HepG2 (cell line): Measurements from ENCODE around the gene ZFPM1. TPM values are rescaled to one million over a fixed set of nuclear protein-coding genes. Genes with fewer than 3 reads are reported as not detected.
A peak's percentile ranks its signal among the peaks of the same experiment; 100 is the strongest.

Experiments
- ATAC-seq: fragments of 200-7000 bp; cut with Tn5 transposase; 3 replicates; pipeline ENCODE4 v1.9.1; 2020; ENCODE audit warnings: mild to moderate bottlenecking, moderate library complexity
- BruUV-seq: library from RNA; stranded (reverse); fragments of 400-500 nt; replicated peaks from 2 replicates; lab custom pipeline; 2021; lab: Mats Ljungman, UMichigan
- CTCF ChIA-PET: fragments of 300-600 bp; formaldehyde crosslinking; extraction: SDS; loops from one replicate; lab custom pipeline; 2021; ENCODE audit warnings: low total read pairs, inconsistent platforms, low intra/inter-chr PET ratio; lab: Yijun Ruan, JAX
- POLR2A ChIA-PET: fragments of 350-600 bp; sonication (Branson Sonifier 250); formaldehyde crosslinking; loops from one replicate; lab custom pipeline; 2020; ENCODE audit warnings: antibody characterized with exemption, inconsistent platforms; lab: Yijun Ruan, JAX
- DNase-seq: peaks from one replicate; pipeline ENCODE4 v3.0.0-alpha.2; 2015; ENCODE audit warnings: low spot score
- FAIRE-seq: peaks from 3 replicates; lab custom pipeline; 2011; peaks lifted over from hg19 to GRCh38; lab: Jason Lieb, UNC
- H2AFZ ChIP-seq: one replicate; pipeline ENCODE4 v1.6.1; 2011; ENCODE audit warnings: low read length, inconsistent platforms
- H3K27ac ChIP-seq: fragments of 300-600 bp; 3 replicates; pipeline ENCODE4 v1.8.0; 2011; ENCODE audit warnings: mixed run types, mild to moderate bottlenecking, mixed read lengths, low read length, inconsistent platforms; ENCODE audit not compliant: insufficient read depth; ENCODE audit errors: extremely low read length
- H3K27me3 ChIP-seq, 2 experiments: fragments of 200-600 bp in 1 of 2; 2 replicates in 1 of 2; 3 replicates in 1 of 2; pipeline versions ENCODE4 v1.6.0 to v1.8.0; 2011; ENCODE audit warnings: low read length in 2 of 2, mild to moderate bottlenecking in 2 of 2, moderate library complexity in 2 of 2, inconsistent platforms in 1 of 2; ENCODE audit not compliant: insufficient read depth in 2 of 2, control insufficient read depth in 1 of 2
- H3K36me3 ChIP-seq, 2 experiments: fragments of 200-600 bp in 1 of 2; replicated peaks in 1 of 2; 2 replicates in 1 of 2; 3 replicates in 1 of 2; pipeline versions ENCODE4 v1.5.1 to v1.8.0; 2011; ENCODE audit warnings: low read length in 2 of 2, inconsistent platforms in 1 of 2; ENCODE audit not compliant: insufficient read depth in 2 of 2, control insufficient read depth in 1 of 2
- H3K4me1 ChIP-seq: 2 replicates; pipeline ENCODE4 v1.5.1; 2012; ENCODE audit warnings: low read length, inconsistent platforms; ENCODE audit not compliant: insufficient read depth
- H3K4me2 ChIP-seq: 2 replicates; pipeline ENCODE4 v1.6.0; 2011; ENCODE audit warnings: low read depth, low read length, inconsistent platforms
- H3K4me3 ChIP-seq, 3 experiments: fragments of 200-600 bp in 1 of 3; sonication (generic), shearing (Covaris generic) in 1 of 3; replicated peaks in 1 of 3; 2 replicates each; pipeline ENCODE4 v1.5.1; 2011 to 2016; ENCODE audit warnings: low read length in 3 of 3, inconsistent platforms in 2 of 3, low read depth in 2 of 3, mild to moderate bottlenecking in 2 of 3, control low read depth in 1 of 3, mixed read lengths in 1 of 3; ENCODE audit not compliant: insufficient read depth in 1 of 3
- H3K79me2 ChIP-seq: one replicate; pipeline ENCODE4 v1.6.1; 2011; ENCODE audit warnings: low read length, inconsistent platforms; ENCODE audit not compliant: insufficient read depth
- H3K9ac ChIP-seq: 2 replicates; pipeline ENCODE4 v1.6.0; 2011; ENCODE audit warnings: mild to moderate bottlenecking, low read depth, low read length, inconsistent platforms; ENCODE audit not compliant: insufficient read depth
- H3K9me3 ChIP-seq: 2 replicates; pipeline ENCODE4 v1.5.1; 2012; ENCODE audit warnings: mild to moderate bottlenecking, low read length
- H4K20me1 ChIP-seq: 2 replicates; pipeline ENCODE4 v1.6.0; 2011; ENCODE audit warnings: inconsistent platforms, mild to moderate bottlenecking, low read length, moderate library complexity; ENCODE audit not compliant: insufficient read depth
- HNRNPL ChIP-seq: fragments of 200-400 bp; formaldehyde crosslinking; IDR thresholded peaks from 2 replicates; pipeline ENCODE4 v1.6.1; 2017; ENCODE audit warnings: mild to moderate bottlenecking, low read depth, low read length
- MAF1 ChIP-seq: sonication (generic); formaldehyde crosslinking; IDR thresholded peaks from 2 replicates; pipeline ENCODE4 v1.5.0; 2020; ENCODE audit warnings: missing genetic modification reagents, borderline replicate concordance
- MAFF ChIP-seq: IDR thresholded peaks from 2 replicates; pipeline ENCODE4 v1.6.1; 2011; ENCODE audit warnings: low read depth, low read length, improper control_type of control experiment
- NFYB ChIP-seq: sonication (generic); formaldehyde crosslinking; IDR thresholded peaks from 2 replicates; pipeline ENCODE4 v1.4.0; 2020; ENCODE audit warnings: missing genetic modification reagents
- SP4 ChIP-seq: sonication (generic); formaldehyde crosslinking; IDR thresholded peaks from 2 replicates; pipeline ENCODE4 v1.8.1; 2023; ENCODE audit warnings: mild to moderate bottlenecking, missing genetic modification reagents
- SSRP1 ChIP-seq: IDR thresholded peaks from 2 replicates; pipeline ENCODE4 v1.6.1; 2016; ENCODE audit warnings: control low read depth
- TMF1 ChIP-seq: sonication (generic); formaldehyde crosslinking; IDR thresholded peaks from 2 replicates; pipeline ENCODE4 v1.8.1; 2022; ENCODE audit warnings: low read depth, missing genetic modification reagents
- TOPORS ChIP-seq: sonication (generic); formaldehyde crosslinking; IDR thresholded peaks from 2 replicates; pipeline ENCODE4 v1.8.0; 2023; ENCODE audit warnings: mild to moderate bottlenecking, missing genetic modification reagents
- ZFX ChIP-seq: sonication (generic); formaldehyde crosslinking; IDR thresholded peaks from 2 replicates; pipeline ENCODE4 v1.4.0; 2020; ENCODE audit warnings: mild to moderate bottlenecking, low read depth, missing genetic modification reagents, moderate library complexity
- ZNF160 ChIP-seq: sonication (generic); formaldehyde crosslinking; IDR thresholded peaks from 2 replicates; pipeline ENCODE4 v1.8.0; 2022; ENCODE audit warnings: mild to moderate bottlenecking, inconsistent platforms, missing genetic modification reagents
- ZNF343 ChIP-seq: sonication (generic); formaldehyde crosslinking; IDR thresholded peaks from 2 replicates; pipeline ENCODE4 v1.4.0; 2020; ENCODE audit warnings: mild to moderate bottlenecking, missing genetic modification reagents
- ZNF672 ChIP-seq: sonication (generic); formaldehyde crosslinking; IDR thresholded peaks from 2 replicates; pipeline ENCODE4 v1.8.1; 2022; ENCODE audit warnings: missing genetic modification reagents
- ZNF75D ChIP-seq: sonication (generic); formaldehyde crosslinking; IDR thresholded peaks from 2 replicates; pipeline ENCODE4 v1.8.1; 2023; ENCODE audit warnings: missing genetic modification reagents, mild to moderate bottlenecking, borderline replicate concordance
- ZSCAN25 ChIP-seq: sonication (generic); formaldehyde crosslinking; IDR thresholded peaks from 2 replicates; pipeline ENCODE4 v1.8.0; 2022; ENCODE audit warnings: mild to moderate bottlenecking, missing genetic modification reagents
- WGBS: methylation state at CpG from one replicate; pipeline ENCODE4 v1.1.6; 2017; ENCODE audit warnings: low lambda C conversion rate; 5-methylcytosine and 5-hydroxymethylcytosine counted together
- in situ Hi-C: cut with HindIII; loops from 2 replicates; pipeline ENCODE4 v1.10.0; 2017; ENCODE audit warnings: low pct_unique_long_range_greater_than_20kb; ENCODE audit not compliant: extremely low pct_ligation_motif_present
- intact Hi-C: fragments of 100-400 bp; cut with micrococcal nuclease; formaldehyde crosslinking; loops from one replicate; pipeline ENCODE4 v1.10.0; 2022; ENCODE audit not compliant: unreplicated experiment
- polyA plus RNA-seq, 8 experiments: library from polyadenylated mRNA; depleted of rRNA in 3 of 8; stranded (reverse) in 7 of 8; unstranded in 1 of 8; fragments of >200 nt; fragmentation: Illumina TruSeq in 4 of 8; extraction: Trizol in 4 of 8; gene quantifications; 2 replicates each; pipeline versions ENCODE4 v1.2.1 to v1.2.3, GENCODE V29; 2011 to 2016; ENCODE audit warnings: low read depth in 4 of 8, missing spikeins in 1 of 8, mixed read lengths in 1 of 8; ENCODE audit not compliant: insufficient read depth in 1 of 8
- total RNA-seq, 5 experiments: library from RNA; depleted of rRNA; stranded (reverse); fragments of >200 nt; fragmentation: Illumina TruSeq; extraction: Trizol; gene quantifications; 2 replicates each; pipeline ENCODE4 v1.2.3, GENCODE V29; 2016; ENCODE audit warnings: low read depth in 1 of 5
- TF ChIP-seq, protein P1 (sequence below): sonication (generic); formaldehyde crosslinking; IDR thresholded peaks from 2 replicates; pipeline ENCODE4 v1.8.0; 2022; ENCODE audit warnings: mild to moderate bottlenecking, missing genetic modification reagents, moderate library complexity
- TF ChIP-seq, protein P2 (sequence below): sonication (generic); formaldehyde crosslinking; IDR thresholded peaks from 2 replicates; pipeline ENCODE4 v1.8.0; 2022; ENCODE audit warnings: mild to moderate bottlenecking, missing genetic modification reagents, moderate library complexity
- TF ChIP-seq, protein P3 (sequence below): sonication (generic); formaldehyde crosslinking; conservative IDR thresholded peaks from 2 replicates; pipeline ENCODE4 v1.4.0; 2020; ENCODE audit warnings: mild to moderate bottlenecking, missing genetic modification reagents, moderate library complexity
- TF ChIP-seq, protein P4 (sequence below): sonication (generic); formaldehyde crosslinking; IDR thresholded peaks from 2 replicates; pipeline ENCODE4 v1.4.0; 2020; ENCODE audit warnings: mild to moderate bottlenecking, low read depth, missing genetic modification reagents

Gene ZFPM1
- total and polyA plus RNA-seq, 2 of the 13 experiments (the other 11 are each of a cell fraction or from before 2014, with no cell fraction given) = 1.3 to 3.8 TPM

DNA sequence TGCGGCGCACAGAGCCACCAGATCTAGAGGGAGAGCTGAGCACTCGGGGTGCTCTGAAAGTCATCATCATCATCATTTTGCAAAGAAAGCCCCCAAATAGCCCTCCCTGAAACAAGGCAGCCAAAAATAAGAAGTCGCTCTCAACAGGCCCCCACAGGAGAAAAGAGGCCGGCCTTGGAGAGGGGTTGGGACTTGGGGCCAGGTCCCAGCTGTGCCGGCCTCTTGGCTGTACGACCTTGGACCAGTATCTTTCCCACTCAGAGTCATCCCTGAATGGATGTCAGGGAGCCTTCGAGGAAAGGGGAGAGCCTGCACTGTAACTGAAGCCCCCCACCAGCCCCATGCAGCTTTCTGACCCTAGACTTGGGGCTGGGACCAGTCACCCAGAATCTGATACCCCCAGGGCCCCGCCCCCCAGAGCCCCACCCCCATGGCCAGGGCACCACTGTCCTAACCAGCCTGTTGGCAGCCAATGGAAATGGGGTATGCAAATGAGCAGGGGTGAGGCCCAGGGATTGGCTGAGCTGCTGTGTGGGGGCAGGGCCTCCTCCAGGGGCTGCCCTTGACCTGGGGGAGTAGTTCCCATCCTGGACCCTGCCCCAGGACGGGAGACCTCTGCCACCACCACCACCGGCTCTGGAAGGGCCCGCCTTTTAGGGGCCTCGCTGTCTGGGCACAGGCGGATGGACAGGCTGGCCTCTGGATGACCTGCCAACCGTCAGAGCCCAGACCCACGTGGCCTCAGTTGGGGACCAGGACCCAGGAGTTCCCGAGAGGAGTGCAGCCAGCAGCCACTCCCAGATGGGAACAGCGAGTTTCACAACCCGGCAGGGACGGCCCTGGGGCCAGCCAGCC, 15.4 kb downstream of the ZFPM1 start:
- BruUV-seq = no TSS peak
- Histone ChIP-seq H3K27ac (no peak overlapping the region), H3K79me2 (peaks cover 53% of the 10 kb centered on the region), H3K4me3 (no peak overlapping the region), H3K9ac (no peak overlapping the region), H3K27me3 (no peaks in the 10 kb centered on the region), H3K9me3 (no peaks in the 10 kb centered on the region), H2AFZ (no peak overlapping the region), H3K36me3 (peaks cover 12 to 15% of the 10 kb centered on the region in 2 experiments; a peak in 2 of 5 replicates), H4K20me1 (peaks cover 59% of the 10 kb centered on the region; the same call in 1 of the 2 replicates), H3K4me1 (peaks cover 12% of the 10 kb centered on the region), H3K4me2 (no peak overlapping the region)
- WGBS = 77% methylated on average over 16 of the region's 20 CpGs
- DNase-seq = peak; percentile 67
- ChIA-PET CTCF (no interaction called here), POLR2A (interaction anchor here (0.7 to 2.0 kb wide), 2 partner anchors 13 to 20 kb away, joined by 3 to 5 read pairs; no protein-coding TSS in a partner anchor)
- peak; percentile 86 for ATAC-seq
- FAIRE-seq = peak; percentile 77
- intact Hi-C loops = no loop called here
- in situ Hi-C loops = no loop called here
- no peak for TF ChIP-seq ZNF160 (CRISPR knock-in tag)
- no peak for TF ChIP-seq ZNF343 (CRISPR knock-in tag)
- no peak for TF ChIP-seq ZNF672
- TF ChIP-seq SP4 (CRISPR knock-in tag) = no peak
- TF ChIP-seq, protein P1, sequence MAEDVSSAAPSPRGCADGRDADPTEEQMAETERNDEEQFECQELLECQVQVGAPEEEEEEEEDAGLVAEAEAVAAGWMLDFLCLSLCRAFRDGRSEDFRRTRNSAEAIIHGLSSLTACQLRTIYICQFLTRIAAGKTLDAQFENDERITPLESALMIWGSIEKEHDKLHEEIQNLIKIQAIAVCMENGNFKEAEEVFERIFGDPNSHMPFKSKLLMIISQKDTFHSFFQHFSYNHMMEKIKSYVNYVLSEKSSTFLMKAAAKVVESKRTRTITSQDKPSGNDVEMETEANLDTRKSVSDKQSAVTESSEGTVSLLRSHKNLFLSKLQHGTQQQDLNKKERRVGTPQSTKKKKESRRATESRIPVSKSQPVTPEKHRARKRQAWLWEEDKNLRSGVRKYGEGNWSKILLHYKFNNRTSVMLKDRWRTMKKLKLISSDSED (CRISPR knock-in tag) = no peak
- no peak for TF ChIP-seq MAFF
- TF ChIP-seq NFYB (CRISPR knock-in tag) = peak; percentile 27; the same call in 1 of the 2 replicates
- TF ChIP-seq, protein P2, sequence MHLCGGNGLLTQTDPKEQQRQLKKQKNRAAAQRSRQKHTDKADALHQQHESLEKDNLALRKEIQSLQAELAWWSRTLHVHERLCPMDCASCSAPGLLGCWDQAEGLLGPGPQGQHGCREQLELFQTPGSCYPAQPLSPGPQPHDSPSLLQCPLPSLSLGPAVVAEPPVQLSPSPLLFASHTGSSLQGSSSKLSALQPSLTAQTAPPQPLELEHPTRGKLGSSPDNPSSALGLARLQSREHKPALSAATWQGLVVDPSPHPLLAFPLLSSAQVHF = no peak
- no peak for TF ChIP-seq SSRP1 (CRISPR knock-in tag)
- no peak for TF ChIP-seq MAF1
- TF ChIP-seq, protein P3, sequence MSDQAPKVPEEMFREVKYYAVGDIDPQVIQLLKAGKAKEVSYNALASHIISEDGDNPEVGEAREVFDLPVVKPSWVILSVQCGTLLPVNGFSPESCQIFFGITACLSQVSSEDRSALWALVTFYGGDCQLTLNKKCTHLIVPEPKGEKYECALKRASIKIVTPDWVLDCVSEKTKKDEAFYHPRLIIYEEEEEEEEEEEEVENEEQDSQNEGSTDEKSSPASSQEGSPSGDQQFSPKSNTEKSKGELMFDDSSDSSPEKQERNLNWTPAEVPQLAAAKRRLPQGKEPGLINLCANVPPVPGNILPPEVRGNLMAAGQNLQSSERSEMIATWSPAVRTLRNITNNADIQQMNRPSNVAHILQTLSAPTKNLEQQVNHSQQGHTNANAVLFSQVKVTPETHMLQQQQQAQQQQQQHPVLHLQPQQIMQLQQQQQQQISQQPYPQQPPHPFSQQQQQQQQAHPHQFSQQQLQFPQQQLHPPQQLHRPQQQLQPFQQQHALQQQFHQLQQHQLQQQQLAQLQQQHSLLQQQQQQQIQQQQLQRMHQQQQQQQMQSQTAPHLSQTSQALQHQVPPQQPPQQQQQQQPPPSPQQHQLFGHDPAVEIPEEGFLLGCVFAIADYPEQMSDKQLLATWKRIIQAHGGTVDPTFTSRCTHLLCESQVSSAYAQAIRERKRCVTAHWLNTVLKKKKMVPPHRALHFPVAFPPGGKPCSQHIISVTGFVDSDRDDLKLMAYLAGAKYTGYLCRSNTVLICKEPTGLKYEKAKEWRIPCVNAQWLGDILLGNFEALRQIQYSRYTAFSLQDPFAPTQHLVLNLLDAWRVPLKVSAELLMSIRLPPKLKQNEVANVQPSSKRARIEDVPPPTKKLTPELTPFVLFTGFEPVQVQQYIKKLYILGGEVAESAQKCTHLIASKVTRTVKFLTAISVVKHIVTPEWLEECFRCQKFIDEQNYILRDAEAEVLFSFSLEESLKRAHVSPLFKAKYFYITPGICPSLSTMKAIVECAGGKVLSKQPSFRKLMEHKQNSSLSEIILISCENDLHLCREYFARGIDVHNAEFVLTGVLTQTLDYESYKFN (CRISPR knock-in tag) = 0 out of 2 replicates have a peak, but pooled peaks have one; percentile 18
- no peak for TF ChIP-seq ZNF75D
- TF ChIP-seq, protein P4, sequence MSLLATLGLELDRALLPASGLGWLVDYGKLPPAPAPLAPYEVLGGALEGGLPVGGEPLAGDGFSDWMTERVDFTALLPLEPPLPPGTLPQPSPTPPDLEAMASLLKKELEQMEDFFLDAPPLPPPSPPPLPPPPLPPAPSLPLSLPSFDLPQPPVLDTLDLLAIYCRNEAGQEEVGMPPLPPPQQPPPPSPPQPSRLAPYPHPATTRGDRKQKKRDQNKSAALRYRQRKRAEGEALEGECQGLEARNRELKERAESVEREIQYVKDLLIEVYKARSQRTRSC (CRISPR knock-in tag) = no peak
- TF ChIP-seq TMF1 (CRISPR knock-in tag) = 0 out of 2 replicates have a peak, but pooled peaks have one; percentile 25
- 0 out of 2 replicates have a peak, but pooled peaks have one; percentile 57 for TF ChIP-seq HNRNPL
- no peak for TF ChIP-seq ZFX
- no peak for TF ChIP-seq TOPORS (CRISPR knock-in tag)
- TF ChIP-seq ZSCAN25 = peak; percentile 67; the same call in 1 of the 2 replicates
